ENCODE measurements around the gene LILRA1. TPM values are rescaled to one million over a fixed set of nuclear protein-coding genes. Genes with fewer than 3 reads are reported as not detected.

The LILRA1 gene
- total and polyA plus RNA-seq, 2 of the 13 experiments (the other 11 are each of a cell fraction or from before 2014, with no cell fraction given), result not detected

GRCh38 chr19:54548806-54549205, 44.6 kb upstream of the LILRA1 start (continued):
- TF ChIP-seq ZNF207 (IDR thresholded peaks at IDR 0.05; ENCODE audit: borderline replicate concordance), result no peak
- TF ChIP-seq ZNF3 (CRISPR knock-in tag; IDR thresholded peaks at IDR 0.05), result no peak
- TF ChIP-seq MXD1 (CRISPR knock-in tag; IDR thresholded peaks at IDR 0.05), result no peak
- no peak for TF ChIP-seq HIVEP1 (CRISPR knock-in tag; IDR thresholded peaks at IDR 0.05)

- no peak overlapping the region for H3K4me3 ChIP-seq (replicated peaks in 1 of 3; ENCODE audit: insufficient read depth in 1 of 3, low read depth in 2 of 3, low read length in 3 of 3)
- H3K79me2 ChIP-seq (ENCODE audit: insufficient read depth, low read length), result no peaks in the 10 kb centered on the region
- ChIA-PET CTCF (ENCODE audit: low intra/inter-chr PET ratio, low total read pairs) (no interaction called here), POLR2A (no interaction called here)
- H3K9ac ChIP-seq (ENCODE audit: insufficient read depth, low read depth, low read length), result no peak overlapping the region
- no peaks in the 10 kb centered on the region for H3K9me3 ChIP-seq (ENCODE audit: low read length)
- H3K36me3 ChIP-seq (replicated peaks in 1 of 2; ENCODE audit: control insufficient read depth in 1 of 2, insufficient read depth in 2 of 2, low read length in 2 of 2), result no peaks in the 10 kb centered on the region
- no peak for DNase-seq (ENCODE audit: low spot score)
- H4K20me1 ChIP-seq (ENCODE audit: insufficient read depth, low read length), result no peaks in the 10 kb centered on the region
- 43% methylated on average over 8 of the region's 14 CpGs for WGBS (ENCODE audit: low lambda C conversion rate)
- ATAC-seq, result no peak
- H2AFZ ChIP-seq (ENCODE audit: low read length), result no peak overlapping the region
- in situ Hi-C loops (cut with HindIII; ENCODE audit: extremely low pct_ligation_motif_present, low pct_unique_long_range_greater_than_20kb), result no loop called here
- BruUV-seq (replicated peaks), result no TSS peak
- FAIRE-seq, result no peak
- intact Hi-C loops (cut with micrococcal nuclease; ENCODE audit: unreplicated experiment), result no loop called here
- no peak overlapping the region for H3K4me2 ChIP-seq (ENCODE audit: low read depth, low read length)
- H3K27me3 ChIP-seq (ENCODE audit: control insufficient read depth in 1 of 2, insufficient read depth in 2 of 2, low read length in 2 of 2), result no peaks in the 10 kb centered on the region
- no peaks in the 10 kb centered on the region for H3K4me1 ChIP-seq (ENCODE audit: insufficient read depth, low read length)
- no peak overlapping the region for H3K27ac ChIP-seq (ENCODE audit: extremely low read length, insufficient read depth, low read length)
- TF ChIP-seq NR2C2 (CRISPR knock-in tag; IDR thresholded peaks at IDR 0.05; ENCODE audit: borderline replicate concordance) (no peak), ISL2 (CRISPR knock-in tag; IDR thresholded peaks at IDR 0.05) (no peak), NCOR1 (IDR thresholded peaks at IDR 0.05; ENCODE audit: borderline replicate concordance, low read length) (no peak), POGK (CRISPR knock-in tag; conservative IDR thresholded peaks at IDR 0.05) (no peak), ZBTB34 (CRISPR knock-in tag; IDR thresholded peaks at IDR 0.05) (no peak), TMF1 (CRISPR knock-in tag; IDR thresholded peaks at IDR 0.05; ENCODE audit: low read depth) (no peak), SP1 (IDR thresholded peaks at IDR 0.05) (no peak), SP1 (CRISPR knock-in tag; IDR thresholded peaks at IDR 0.05) (no peak), JARID2 (CRISPR knock-in tag; IDR thresholded peaks at IDR 0.05; ENCODE audit: insufficient replicate concordance) (no peak), ZSCAN21 (CRISPR knock-in tag; IDR thresholded peaks at IDR 0.05; ENCODE audit: borderline replicate concordance) (no peak), SRSF4 (IDR thresholded peaks at IDR 0.05; ENCODE audit: low read depth, low read length, poor library complexity, severe bottlenecking) (no peak), PRMT3 (CRISPR knock-in tag; IDR thresholded peaks at IDR 0.05; ENCODE audit: borderline replicate concordance, low read depth) (no peak), JDP2 (CRISPR knock-in tag; IDR thresholded peaks at IDR 0.05; ENCODE audit: borderline replicate concordance) (no peak), ZNF124 (CRISPR knock-in tag; IDR thresholded peaks at IDR 0.05) (no peak), ZNF234 (CRISPR knock-in tag; conservative IDR thresholded peaks at IDR 0.05) (no peak), NCOA2 (CRISPR knock-in tag; IDR thresholded peaks at IDR 0.05) (no peak), PCBP2 (optimal IDR thresholded peaks at IDR 0.05; ENCODE audit: low read depth, low read length, poor library complexity, severe bottlenecking) (no peak), SIN3A (IDR thresholded peaks at IDR 0.05; ENCODE audit: borderline replicate concordance, low read depth, low read length) (no peak), CREBL2 (CRISPR knock-in tag; IDR thresholded peaks at IDR 0.05; ENCODE audit: borderline replicate concordance) (no peak)
Observed at GRCh38 chr19:54549224-54549623, 44.2 kb upstream of the LILRA1 start.

All from HepG2 (cell line).